ENCODE measurements around the gene R3HCC1L. TPM values are rescaled to one million over a fixed set of nuclear protein-coding genes. Genes with fewer than 3 reads are reported as not detected.

R3HCC1L gene
- total RNA-seq: 13.3 and 20.1 TPM in 2 replicates

DNA sequence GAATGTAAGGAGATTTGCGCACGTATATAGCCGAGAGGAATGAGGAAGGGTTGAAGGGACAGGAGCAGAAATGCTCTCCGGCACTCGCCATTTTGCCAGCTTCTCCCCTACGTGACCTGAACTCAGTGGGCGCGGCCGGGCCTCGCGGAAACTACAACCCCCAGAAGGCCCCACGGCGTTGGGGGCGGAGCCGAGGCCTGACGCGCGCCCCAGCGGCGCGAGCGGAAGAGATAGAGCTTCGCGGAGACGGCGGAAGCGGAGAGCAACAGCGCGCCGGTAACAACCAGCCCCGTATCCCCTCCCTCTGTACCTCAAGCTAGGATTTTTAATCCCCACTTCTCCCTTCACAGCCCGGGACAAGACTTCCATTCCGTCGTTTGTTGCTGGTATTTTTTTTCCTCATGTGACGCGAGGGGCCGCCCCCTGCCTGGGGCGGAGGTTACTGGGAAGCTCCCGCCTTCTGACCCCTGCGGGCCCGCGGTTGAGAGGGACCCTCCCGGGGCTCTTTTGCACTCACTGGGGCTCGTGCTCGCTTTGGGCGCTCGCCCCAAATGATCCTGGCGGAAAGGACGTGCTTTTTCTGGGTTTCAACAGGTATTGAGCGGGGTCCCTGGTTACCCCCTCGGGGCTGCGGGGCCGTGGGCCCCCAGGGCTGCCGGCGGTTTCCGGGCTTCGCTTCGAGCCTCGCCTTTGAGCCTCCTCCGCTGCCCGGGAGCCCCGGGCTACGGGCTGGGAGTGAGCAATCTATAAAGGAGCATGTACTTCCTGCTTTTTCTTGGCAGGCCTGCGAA, at the start of gene R3HCC1L:
R3HCC1L (plus strand) TSS at position 227 of the 791 bp plus-strand sequence. CDS start 73,458 bp downstream, outside the sequence.

DNA sequence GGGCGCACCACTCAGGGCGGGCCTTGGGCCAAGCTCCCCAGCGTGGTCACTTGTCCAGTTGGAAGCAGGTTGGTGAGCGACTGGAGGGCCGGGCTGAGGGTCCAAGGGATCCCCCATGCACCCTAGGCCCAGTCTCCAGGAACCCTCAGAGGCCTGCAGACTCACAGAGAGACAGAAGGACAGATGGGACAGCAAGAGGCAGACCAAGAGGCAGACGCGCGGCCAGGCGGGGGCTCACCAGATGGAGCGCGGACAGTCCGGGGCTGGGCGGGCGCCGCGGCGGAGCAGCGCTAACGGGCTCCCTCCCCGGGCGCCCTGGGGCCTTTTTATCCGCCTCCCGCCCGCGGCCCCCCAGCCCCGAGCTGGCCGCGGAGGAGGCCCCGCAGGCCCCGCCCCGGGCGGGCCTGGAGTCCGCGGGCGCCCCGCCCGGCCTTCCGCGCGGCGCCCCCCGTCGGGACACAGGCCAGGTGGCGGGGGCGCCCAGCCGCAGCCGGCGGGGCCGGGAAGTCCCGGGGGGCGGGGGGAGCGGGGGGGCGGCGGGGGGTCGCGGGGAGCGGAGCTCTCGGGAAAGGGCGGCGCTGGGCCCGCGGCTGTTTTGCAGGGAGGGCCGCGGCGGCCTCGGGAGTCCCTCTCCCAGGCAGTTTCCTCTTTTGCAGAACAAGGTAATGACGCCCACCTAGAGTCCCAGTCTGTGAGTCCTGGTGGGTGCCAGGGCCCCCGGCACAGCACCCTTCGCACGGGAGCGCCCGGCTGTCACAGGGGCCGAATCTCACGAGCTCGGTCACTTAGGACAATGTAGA, 133.6 kb downstream of the R3HCC1L start, which contains the start of gene LOXL4:
LOXL4 (minus strand) TSS at position 301 of the 800 bp plus-strand sequence. CDS start 5,175 bp downstream, outside the sequence.

Other genes with a start within 250 kb of the R3HCC1L start
- 0.14 TPM in 1 of 2 replicates, not detected in the other for gene CRTAC1, start 104.0 kb upstream of the R3HCC1L start, total RNA-seq
- 2.0 TPM in 1 of 2 replicates, not detected in the other for gene LOXL4, start 133.5 kb downstream of the R3HCC1L start, total RNA-seq